KG1 (cell line): ENCODE data around the gene EPN2.
"Not testable (repeated sequence)": the region's sequence is repeated elsewhere in the genome, so short reads cannot be mapped to it uniquely, and the experiment has no call there.

Experiments used
- DNase-seq: peaks from one replicate; lab custom pipeline; 2025; lab: John Stamatoyannopoulos, UW

EPN2 gene

GRCh38 chr17:19345486-19346350, 108.6 kb downstream of the EPN2 start:
- no peak for DNase-seq

- no peak for DNase-seq
Observed at GRCh38 chr17:19346351-19347255, 109.4 kb downstream of the EPN2 start.

GRCh38 chr17:19347323-19348080, 110.3 kb downstream of the EPN2 start:
- no peak for DNase-seq

DNA sequence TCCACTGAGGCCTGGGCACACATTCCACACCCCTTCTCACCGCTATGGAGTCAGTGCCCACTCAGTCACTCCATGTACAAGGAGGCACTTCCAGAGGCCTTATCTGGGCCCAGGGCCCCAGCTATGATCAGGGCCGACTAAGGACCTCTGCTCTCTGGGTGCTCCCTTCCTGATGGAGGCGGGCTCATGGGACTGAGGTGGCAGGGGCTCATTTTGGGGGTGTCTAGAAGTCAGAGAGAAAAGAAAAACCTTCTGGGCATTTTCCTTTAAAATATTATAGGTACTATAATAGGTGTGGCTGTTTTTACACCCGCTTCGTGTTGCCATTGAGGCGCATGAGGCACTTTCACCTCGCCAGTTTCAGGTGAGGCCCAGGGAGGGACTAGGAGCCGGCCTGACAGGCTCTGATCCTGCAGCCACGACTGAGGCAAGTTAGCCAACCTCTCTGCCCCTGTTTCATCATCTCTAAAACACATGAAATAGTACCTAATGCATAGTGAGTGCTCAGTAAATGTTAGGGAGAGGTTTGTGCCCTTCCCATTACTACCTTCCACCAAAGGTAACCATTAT, 111.0 kb downstream of the EPN2 start:
- no peak for DNase-seq

GRCh38 chr17:19348806-19349205, 111.6 kb downstream of the EPN2 start:
- no peak for DNase-seq

GRCh38 chr17:19353401-19353800, 116.2 kb downstream of the EPN2 start:
- DNase-seq = not testable (repeated sequence)

GRCh38 chr17:19354748-19355147, 117.6 kb downstream of the EPN2 start:
- no peak for DNase-seq

- DNase-seq = no peak
Observed at GRCh38 chr17:19357351-19357750, 120.2 kb downstream of the EPN2 start.

- no peak for DNase-seq
Observed at GRCh38 chr17:19357761-19358160, 120.6 kb downstream of the EPN2 start.

DNA sequence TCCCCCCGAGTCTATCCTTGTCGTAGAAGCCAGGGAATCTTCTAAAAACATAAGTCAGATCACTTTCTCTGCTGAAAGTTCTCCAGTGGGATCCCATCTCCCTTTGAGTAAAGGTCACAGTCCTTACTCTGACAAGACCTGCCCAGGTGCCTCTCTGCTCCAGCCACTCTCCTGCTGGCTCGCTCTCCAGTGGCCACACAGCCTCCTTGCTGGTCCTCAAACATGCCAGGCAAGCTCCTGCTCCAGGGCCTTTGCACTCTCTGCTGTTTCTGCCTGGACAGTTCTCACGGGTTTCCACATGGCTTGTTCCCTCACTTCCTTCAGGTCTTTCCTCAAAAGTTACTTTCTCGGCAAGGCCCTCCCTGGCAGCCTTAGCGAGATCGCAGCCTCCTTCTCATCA, 122.0 kb downstream of the EPN2 start:
- DNase-seq = no peak

GRCh38 chr17:19359856-19360255, 122.7 kb downstream of the EPN2 start:
- DNase-seq = no peak

DNA sequence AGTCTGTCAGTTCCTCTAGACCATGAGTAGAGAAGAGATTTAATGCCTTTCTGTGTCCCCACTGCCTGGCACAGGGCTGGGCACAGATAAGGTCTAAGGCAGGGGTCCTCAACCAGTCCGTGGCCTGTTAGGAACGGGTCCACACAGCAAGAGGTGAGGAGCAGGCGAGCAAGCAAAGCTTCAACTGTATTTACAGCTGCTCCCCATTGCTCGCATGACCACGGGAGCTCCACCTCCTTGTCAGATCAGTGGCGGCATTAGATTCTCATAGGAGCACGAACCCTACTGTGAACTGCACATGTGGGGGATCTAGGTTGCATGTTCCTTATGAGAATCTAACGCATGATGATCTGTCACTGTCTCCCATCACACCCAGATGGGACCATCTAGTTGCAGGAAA, 123.6 kb downstream of the EPN2 start:
- no peak for DNase-seq

- DNase-seq = no peak
Observed at GRCh38 chr17:19361326-19361725, 124.2 kb downstream of the EPN2 start.

- DNase-seq = no peak
Observed at GRCh38 chr17:19361944-19362276, 124.7 kb downstream of the EPN2 start.

DNA sequence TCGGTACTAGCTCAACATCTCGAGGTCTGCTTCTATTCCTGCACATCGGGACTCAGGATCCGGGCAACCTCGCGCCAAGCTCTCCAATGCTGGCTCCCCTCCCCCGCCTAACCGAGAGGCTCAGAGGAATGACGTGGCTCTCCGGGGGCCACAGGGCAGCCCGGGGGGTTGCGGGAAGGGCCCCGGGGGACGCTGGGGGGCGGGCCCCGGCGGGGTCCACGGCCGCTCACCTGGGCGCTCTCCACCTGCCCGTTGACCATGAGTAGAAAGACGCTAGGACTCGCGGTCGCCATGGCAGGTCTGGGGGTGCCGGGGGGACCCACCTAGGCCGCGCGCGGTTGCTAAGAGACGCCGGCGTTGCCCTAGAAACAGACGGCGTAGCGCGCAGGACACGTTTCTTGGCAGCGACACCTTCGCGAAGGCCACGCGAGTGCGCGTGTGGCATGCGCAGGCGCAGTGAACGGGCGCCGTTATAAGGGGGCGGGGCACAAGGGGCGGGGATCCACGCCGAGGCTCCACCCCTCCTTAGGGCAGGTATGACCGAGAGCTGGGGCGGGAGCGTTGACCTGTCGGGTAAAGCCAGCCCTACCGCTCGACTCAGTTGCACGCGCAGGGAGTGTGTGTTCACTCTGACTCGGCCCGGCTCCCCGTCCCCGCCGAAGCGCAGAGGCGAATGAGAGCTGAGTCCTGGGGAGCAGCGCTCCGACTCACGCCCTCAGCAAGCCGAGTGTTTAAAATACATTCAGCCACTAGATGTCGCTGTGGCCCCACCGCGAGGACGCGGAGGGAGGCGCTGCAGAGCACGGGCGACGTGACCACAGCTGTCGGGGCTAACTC, 125.3 kb downstream of the EPN2 start, which contains the start of gene B9D1:
B9D1 (minus strand) TSS at position 447 of the 837 bp plus-strand sequence; CDS start at position 293, 154 bp downstream.
- peak; percentile 56 for DNase-seq

GRCh38 chr17:19363114-19363438, 125.9 kb downstream of the EPN2 start:
- no peak for DNase-seq

GRCh38 chr17:19363460-19364035, 126.4 kb downstream of the EPN2 start:
- no peak for DNase-seq

DNA sequence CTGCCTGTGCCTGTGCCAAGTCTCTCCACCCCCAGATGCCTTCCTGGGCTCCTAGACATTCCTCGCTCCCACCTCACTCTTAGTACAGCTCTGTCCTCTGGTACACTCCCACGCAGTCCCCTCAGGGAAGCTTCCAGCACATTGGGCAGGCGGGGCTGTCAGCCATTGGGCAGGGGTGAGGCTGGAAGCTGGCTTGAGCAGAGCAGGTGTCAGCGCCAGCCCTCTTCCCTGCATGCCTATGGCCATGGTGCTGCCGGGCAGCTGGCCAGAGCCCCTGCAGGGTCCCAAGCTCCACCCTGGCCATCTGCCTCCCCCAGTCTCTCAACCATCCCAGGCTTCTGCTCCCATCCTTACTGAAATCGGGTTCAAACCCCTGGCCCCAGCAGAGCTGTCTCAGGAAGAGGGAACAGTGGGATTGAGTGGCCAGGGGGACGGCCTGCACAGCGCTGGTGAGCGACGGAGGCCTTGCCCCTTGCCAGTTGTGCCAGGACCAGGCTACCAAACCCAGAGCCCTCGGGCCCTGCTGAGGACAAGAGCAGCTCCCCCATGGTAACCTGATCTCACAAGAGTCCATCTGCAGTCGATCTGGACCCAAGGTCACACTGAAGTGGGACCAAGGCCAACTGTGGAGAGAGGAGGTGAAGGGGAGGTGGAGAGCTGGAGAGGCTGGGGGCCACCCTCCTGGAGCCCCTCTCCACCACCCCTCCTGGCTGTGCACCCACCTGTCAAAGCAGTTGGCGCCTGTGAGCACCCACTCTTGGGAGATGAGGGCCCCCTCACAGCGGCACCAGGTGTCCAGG, 127.7 kb downstream of the EPN2 start:
- DNase-seq = no peak

- DNase-seq = no peak
Observed at GRCh38 chr17:19365499-19365817, 128.3 kb downstream of the EPN2 start.
